Left renal cortex interstitium (tissue), 4 donors: ENCODE results near the gene PUS10. TPM values are rescaled to one million over a fixed set of nuclear protein-coding genes. Genes with fewer than 3 reads are reported as not detected.
"Not testable (repeated sequence)": the region's sequence is repeated elsewhere in the genome, so short reads cannot be mapped to it uniquely, and the experiment has no call there.

Source experiments
- DNase-seq, 4 donors: peaks; one replicate each; pipeline ENCODE4 v3.0.0-alpha.2; 2013; ENCODE audit warnings: low read depth in 4 of 4, low spot score in 2 of 4, missing footprints in 1 of 4
- polyA plus RNA-seq, 4 donors: library from polyadenylated mRNA; unstranded; fragments of 120-200 nt; gene quantifications; one replicate each; pipeline ENCODE4 v1.2.1, GENCODE V29; 2013; ENCODE audit not compliant: insufficient read length in 4 of 4

PUS10 gene
- polyA plus RNA-seq, 4 donors, result 9.8 to 12.1 (median 10.4) TPM

GRCh38 chr2:61013382-61013781 is 4.7 kb downstream of the PUS10 start:
- DNase-seq, result no peak

DNA sequence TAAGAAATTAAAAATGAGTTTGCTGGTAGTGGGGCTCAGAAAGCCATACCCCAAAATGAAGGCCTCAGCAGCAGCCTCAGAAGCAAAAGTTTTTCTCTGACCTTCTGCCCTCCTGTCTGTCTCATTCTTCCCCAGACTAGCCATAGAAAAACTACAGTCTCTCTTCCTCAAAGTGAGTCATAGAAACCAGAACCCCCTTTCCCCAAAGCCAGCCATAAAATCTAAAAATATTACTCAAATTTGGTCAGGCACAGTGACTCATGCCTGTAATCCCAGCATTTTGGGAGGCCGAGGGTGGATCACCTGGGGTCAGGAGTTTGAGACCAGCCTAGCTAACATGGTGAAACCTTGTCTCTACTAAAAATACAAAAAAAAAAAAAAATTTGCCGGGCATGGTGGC is 5.8 kb downstream of the PUS10 start:
- not testable (repeated sequence) for DNase-seq

GRCh38 chr2:61011678-61012077 is 6.4 kb downstream of the PUS10 start:
- DNase-seq, result no peak

DNA sequence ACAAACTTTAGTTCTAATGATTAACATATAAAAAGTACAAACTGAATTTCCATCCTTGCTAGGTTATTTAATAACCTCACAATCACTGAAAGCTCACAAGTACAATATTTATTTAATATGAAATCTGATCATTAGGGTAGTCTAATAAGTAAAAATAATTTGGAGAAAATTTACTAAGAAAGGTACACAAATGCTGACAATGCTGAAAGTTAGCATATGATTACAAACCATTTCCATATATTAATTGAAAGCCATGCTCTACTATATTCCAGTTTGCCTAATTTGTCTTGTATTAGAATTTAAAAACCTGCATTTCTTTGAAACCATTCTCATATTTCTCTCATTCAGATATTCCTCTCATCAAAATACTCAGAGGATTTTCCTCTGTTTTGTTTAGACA is 8.7 kb downstream of the PUS10 start:
- no peak for DNase-seq

DNA sequence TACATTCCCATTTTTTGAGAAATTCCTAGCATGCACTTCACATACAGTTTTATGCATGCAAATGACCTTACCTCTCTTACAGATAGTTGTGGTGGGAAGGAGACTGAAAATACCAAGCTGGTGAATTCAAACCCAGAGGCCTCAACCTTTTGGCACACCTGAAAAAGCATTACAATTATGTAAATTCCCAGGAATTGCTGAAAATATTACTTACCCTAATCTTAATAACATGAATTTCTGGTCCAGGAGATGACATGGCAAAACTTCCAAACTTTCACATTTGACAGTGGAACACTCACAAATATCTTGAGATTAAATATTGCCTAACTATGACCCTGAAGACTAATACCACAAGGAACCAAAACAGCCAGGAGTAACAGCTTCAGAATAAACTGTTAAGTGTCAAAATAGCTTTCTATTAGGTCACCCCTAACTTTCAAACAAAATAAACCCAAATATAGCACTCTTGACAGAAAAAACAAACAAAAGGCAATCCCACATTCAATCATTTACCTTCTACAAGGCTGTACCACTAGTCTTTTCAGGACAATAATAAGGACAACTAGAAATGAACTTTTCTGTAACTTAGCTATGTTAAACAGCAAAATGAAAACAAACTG is 11.5 kb downstream of the PUS10 start:
- no peak for DNase-seq

DNA sequence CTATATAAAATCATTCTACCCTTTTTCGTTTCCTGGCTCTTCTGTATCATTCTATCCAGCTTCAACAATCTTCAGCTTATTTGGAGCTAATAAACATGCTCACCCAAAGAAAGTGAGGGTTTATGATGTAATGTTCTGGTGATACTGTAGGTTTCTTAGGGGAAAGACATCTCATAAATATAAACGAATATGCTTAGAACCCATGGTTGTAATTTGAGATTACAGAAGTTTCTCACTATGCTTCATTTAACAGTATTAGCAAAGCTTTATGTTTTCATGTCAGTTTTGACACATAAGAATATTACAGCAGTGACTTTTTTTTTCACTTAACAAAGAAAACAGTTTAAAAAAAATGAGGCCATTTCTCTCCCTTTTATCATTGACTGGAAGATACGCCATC is 12.3 kb downstream of the PUS10 start:
- no peak for DNase-seq

GRCh38 chr2:60998628-60999545 is 19.2 kb downstream of the PUS10 start:
- peak in 2 of 4 donors; percentile 29 to 33 for DNase-seq

GRCh38 chr2:60994131-60994530 is 23.9 kb downstream of the PUS10 start:
- DNase-seq, result no peak

DNA sequence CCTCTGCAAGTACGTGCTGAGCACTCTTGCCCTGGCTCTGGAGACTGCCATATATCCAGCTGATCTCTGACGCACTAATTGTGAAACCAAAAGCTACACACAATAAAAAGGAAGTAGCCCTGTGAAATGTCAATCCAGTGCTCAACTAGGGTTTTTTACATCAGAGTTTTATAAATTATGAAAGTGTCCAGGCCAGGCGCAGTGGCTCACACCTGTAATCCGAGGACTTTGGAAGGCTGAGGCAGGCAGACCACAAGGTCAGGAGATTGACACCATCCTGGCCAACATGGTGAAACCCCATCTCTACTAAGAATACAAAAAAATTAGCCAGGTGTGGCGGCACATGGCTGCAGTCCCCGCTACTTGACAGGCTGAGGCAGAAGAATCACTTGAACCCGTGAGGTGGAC is 25.1 kb downstream of the PUS10 start:
- DNase-seq, result no peak

GRCh38 chr2:60991644-60992043 is 26.4 kb downstream of the PUS10 start:
- no peak for DNase-seq

DNA sequence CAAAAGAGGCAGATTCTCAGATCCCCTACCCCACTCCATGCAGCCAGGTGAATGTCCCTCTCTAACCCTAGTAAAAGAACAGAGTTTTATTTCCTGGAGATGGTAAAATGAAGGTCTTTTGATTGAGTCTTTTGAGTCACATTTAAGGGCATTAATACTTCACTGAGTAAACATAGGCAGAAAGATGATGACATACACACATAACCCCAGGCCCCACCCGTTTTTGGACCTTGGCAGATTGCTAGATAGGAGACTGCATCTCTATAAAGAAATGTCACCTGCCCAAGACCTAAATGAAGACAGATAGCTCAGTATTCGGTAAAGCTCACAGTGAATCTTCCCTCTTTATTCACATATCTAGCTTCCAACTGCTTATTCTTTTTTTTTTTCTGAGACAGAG is 28.8 kb downstream of the PUS10 start:
- no peak for DNase-seq

- not testable (repeated sequence) for DNase-seq
These were observed 30.4 kb downstream of the PUS10 start for GRCh38 chr2:60987656-60988055.

GRCh38 chr2:60987041-60987440 is 31.0 kb downstream of the PUS10 start:
- DNase-seq, result no peak

GRCh38 chr2:60984720-60985119 is 33.3 kb downstream of the PUS10 start:
- no peak for DNase-seq

DNA sequence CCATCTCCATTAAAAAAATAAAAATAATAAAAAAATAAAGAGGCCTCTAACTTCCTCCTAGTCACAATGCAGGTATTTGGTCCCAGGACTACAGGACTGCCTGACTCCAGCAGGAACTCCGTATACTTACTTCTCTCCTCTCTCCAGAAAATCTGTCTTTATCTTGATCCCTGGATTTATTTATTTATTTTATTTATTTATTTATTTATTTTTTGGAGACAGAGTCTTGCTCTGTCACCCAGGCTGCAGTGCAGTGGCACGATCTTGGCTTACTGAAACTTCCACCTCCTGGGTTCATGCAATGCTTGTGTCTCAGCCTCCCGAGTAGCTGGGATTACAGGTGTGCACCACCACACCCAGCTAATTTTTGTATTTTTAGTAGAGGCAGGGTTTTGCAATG is 36.0 kb downstream of the PUS10 start:
- DNase-seq, result not testable (repeated sequence)

- DNase-seq, result no peak
These were observed 37.8 kb downstream of the PUS10 start for GRCh38 chr2:60980071-60980815.

GRCh38 chr2:60979231-60979630 is 38.8 kb downstream of the PUS10 start:
- no peak for DNase-seq

GRCh38 chr2:60977562-60977895 is 40.5 kb downstream of the PUS10 start:
- DNase-seq, result no peak

DNA sequence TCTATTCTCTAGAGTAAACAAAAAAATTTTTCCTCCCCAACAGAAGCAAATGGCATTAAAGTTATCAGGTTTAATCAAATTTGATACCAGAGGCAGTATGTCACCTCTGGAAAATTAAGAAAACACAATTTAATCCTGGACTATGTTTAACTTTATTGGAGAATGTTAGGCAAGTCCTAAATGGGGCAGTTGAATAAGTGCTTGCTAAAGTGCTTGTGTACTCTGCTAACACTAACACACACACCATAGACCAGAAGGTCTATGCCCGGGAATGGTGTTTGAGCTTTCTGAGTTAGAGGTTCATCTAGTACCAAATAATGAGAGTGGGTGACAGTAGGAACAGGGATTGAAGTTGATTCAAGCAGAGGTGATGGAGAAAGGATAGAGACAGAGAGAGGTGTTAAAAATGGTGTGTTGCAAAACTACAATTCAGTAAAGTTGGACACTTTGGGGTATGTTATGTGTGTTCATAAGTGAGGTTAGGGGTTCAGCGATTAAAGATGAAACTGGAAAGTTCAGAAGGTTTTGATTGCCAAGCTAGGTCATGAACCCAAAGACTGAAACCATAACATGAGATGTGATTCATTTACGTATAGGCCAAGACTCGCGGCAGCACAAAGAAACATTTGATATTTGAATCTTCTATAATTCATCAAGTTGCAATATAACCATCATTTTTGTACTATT is 41.0 kb downstream of the PUS10 start:
- DNase-seq, result no peak

- no peak for DNase-seq
These were observed 41.7 kb downstream of the PUS10 start for GRCh38 chr2:60976256-60976850.
